GF-D8 (cell line): ENCODE measurements around the gene PROM2.
"Not testable (repeated sequence)": the region's sequence is repeated elsewhere in the genome, so short reads cannot be mapped to it uniquely, and the experiment has no call there.

Source experiments
- DNase-seq: peaks from one replicate; lab custom pipeline; 2025; lab: John Stamatoyannopoulos, UW

Gene PROM2

DNA sequence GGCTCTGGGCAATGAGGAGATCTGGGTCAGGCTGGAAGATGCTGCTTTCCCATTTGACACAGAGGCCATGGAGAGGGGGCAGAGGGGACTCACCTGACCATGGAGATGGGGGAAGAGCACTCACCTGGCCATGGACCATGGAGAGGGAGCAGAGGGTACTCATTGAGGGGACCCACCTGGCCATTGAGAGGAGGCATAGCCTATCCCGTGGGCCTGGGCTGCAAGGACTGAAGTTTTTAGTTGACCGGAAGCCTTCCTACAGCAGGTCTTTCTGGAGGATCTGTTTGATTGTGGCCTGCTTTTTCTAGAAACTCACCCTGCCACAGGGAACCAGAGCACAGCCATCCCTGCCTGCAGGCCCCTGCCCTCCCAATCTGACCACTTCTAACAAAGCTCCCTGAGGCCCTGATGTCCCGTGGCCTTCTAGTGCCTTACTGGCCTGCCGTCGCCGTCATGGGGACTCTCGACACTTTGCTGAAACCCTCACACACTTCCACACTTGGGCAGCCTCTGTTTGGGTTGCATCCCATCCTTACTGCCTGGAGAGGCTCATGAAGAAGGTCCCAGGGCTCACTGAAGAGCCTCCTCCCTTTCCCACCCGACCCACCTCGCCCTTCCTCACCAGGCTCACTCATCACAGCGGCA, 5.1 kb upstream of the PROM2 start:
- no peak for DNase-seq

GRCh38 chr2:95269745-95270144, 4.5 kb upstream of the PROM2 start:
- not testable (repeated sequence) for DNase-seq

DNA sequence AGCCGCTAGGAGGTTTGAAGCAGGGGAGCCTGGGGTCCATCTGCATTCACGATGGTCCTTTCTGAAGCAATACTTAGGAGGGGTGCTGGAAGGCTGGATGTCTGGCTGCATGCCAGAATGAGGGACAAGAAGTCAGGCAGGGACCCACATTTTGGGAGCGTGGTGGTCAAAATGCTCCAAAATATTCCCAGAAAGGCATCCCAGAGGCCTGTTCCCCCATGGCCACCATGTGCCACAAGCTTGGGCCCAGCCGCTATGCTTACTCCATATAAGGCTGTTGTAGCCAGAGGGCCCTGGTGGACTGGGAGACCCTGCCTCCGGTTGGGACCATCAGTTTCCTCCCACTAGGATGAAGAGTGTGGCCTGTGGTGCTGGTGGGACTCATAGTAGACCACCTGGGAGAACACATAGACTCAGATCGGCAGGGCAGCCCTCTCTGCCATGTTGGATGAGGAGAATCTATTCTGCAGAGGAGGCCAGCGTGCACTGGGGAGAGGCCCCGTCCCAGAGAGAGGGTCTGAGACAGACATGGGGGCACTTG, 3.6 kb upstream of the PROM2 start:
- DNase-seq: no peak

GRCh38 chr2:95271381-95271971, 2.8 kb upstream of the PROM2 start:
- no peak for DNase-seq

GRCh38 chr2:95272299-95272751, 1.9 kb upstream of the PROM2 start:
- no peak for DNase-seq

DNA sequence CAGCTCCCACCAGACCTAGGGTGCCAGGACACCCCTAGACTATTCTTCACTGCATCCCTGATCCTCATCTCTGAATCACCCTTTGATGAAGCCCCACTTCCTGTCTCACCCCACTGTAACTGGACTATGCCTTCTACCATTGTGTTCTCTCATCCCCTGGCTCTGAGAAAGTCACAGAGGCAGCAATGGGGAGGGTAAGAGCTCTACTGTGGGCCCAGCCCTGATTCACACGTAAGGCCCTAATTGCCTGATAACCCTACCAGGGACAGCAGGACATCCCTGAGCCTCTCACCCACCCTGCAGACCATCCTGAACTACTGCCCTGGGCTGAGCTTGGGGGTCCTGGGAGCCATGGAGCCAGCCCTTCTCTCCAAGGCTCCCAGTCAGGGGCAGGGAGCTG, 1.5 kb upstream of the PROM2 start:
- no peak for DNase-seq

- no peak for DNase-seq
These were observed 521 bp upstream of the PROM2 start for GRCh38 chr2:95273566-95274290.

- no peak for DNase-seq
These were observed 884 bp downstream of the PROM2 start for GRCh38 chr2:95275151-95275515.

GRCh38 chr2:95275601-95276243, 1.5 kb downstream of the PROM2 start:
- no peak for DNase-seq

DNA sequence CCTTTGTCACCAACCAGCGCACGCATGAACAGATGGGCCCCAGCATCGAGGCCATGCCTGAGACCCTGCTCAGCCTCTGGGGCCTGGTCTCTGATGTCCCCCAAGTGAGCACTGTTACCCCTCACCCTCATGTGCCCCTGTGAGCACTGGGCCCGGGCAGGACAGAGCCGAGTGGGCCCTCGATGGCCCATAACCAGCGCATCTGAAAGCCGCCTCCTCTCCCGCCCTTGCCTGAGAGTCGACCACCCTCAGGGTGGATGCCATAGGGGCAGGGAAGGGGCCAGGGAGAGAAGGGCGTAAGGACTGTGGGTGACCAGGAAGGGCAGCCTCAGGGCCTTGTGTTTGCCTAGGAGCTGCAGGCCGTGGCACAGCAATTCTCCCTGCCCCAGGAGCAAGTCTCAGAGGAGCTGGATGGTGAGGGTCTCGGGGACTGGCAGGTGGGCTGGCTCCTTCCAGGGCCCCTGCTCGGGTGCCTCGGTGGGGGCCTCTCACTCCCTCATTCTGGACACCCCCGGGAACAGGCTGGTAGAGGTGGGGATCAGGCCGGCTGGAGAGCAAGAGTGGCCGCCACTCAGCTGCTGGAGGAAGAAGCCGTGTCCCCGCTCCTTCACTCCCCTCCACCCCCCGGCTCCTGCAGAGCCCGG, 2.1 kb downstream of the PROM2 start:
- no peak for DNase-seq

GRCh38 chr2:95276888-95277245, 2.6 kb downstream of the PROM2 start:
- DNase-seq: no peak

GRCh38 chr2:95277246-95277906, 3.1 kb downstream of the PROM2 start:
- no peak for DNase-seq

- no peak for DNase-seq
These were observed 3.8 kb downstream of the PROM2 start for GRCh38 chr2:95278051-95278471.

- DNase-seq: no peak
These were observed 4.5 kb downstream of the PROM2 start for GRCh38 chr2:95278637-95279225.

GRCh38 chr2:95279435-95280035, 5.3 kb downstream of the PROM2 start:
- no peak for DNase-seq

- no peak for DNase-seq
These were observed 6.8 kb downstream of the PROM2 start for GRCh38 chr2:95281071-95281470.

DNA sequence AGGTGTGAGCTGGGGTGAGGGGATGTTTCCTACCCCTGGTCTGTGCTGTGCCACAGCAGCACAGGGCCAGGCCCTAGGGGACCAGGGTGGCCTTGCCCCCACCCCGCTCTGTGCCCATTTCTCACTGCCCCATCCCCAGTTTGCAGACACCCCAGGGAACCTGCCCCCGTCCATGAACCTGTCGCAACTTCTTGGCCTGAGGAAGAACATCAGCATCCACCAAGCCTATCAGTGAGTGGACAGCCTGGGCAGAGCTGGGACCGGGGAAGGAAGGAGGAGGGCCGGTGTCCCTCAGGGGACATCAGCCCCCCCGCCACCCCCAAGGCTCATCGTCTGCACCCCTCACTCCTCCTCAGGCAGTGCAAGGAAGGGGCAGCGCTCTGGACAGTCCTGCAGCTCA, 7.5 kb downstream of the PROM2 start:
- no peak for DNase-seq

DNA sequence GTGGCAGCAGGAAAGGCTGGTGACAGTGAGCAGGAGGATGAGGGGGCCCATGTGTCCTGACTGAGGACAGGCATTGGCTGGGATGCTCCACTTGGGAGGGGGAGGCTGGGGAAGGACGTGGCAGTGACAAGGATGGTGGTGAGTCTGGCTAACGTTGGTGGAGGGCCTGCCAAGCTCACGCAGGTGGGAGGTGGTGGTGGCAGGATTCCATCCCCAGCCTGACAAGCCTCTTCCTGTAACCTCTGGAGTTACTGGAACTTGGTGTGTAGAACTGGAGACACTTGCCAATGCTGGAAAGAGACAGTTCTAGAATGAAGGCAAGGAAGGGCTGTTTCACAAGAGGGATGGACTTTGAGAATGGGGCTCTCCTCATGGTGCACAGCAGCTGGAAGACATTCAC, 8.2 kb downstream of the PROM2 start:
- DNase-seq: no peak

DNA sequence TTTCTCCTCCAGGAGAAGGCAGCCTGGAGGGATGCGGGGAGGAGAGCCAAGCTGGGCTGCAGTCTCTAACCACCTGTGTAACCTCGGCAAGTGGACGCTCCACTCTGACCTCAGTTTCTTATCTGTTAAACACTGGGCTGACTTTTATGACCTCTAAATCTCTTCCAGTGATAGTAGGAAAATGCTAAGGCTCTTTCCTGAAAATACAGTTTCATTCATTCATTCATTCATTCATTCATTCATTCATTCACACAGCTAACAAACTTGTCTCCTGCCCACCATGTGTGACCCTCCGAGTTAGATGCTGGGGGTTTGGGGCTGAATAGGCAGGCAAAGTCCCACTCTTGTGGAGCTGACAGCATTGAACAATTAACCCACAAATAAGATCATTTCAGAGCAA, 9.3 kb downstream of the PROM2 start:
- DNase-seq: no peak

DNA sequence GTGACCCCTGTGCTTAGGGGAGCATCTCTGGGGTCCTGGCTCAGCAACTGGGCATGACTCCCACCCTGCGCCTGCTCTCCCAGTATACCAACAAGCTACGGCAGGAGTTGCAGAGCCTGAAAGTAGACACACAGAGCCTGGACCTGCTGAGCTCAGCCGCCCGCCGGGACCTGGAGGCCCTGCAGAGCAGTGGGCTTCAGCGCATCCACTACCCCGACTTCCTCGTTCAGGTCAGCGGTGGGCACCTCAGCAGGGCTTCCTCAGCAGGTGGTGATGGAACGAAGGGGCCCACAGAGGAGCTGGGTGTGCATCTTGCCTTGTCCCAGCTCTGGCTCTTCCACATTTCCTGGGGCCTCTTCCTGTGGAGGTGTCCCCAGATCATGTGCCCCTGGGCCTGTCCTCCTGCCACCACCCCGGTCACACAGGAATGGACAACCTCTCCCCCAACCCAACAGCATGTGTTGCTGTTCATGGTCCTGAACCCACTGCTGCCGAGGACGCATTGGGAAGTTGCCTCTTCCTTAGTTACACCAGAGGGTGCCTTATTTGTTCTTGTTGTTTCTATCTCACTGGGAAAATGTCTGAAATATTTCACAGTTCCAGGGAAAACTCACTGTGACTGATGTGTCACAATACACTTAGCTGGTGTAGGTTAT, 10.8 kb downstream of the PROM2 start:
- no peak for DNase-seq
